Activated T-helper 2 cell treated with anti-CD3 and anti-CD28 coated beads, Interferon-gamma antibody, Interleukin-2, Interleukin-4, amounts not matched to agents 10 μg/mL and 5 μg/mL and 100 μg/mL, durations not matched to agents 14 hours and 24 hours and 36 hours (primary cell): ENCODE data around the gene CDK14. TPM values are rescaled to one million over a fixed set of nuclear protein-coding genes. Genes with fewer than 3 reads are reported as not detected.

Source experiments
- DNase-seq: peaks from one replicate; pipeline ENCODE4 v3.0.0; 2021; ENCODE audit warnings: low spot score
- H3K27ac Mint-ChIP-seq: one replicate; pipeline ENCODE4 v1.8.0; 2021; ENCODE audit warnings: mixed read lengths
- H3K27me3 Mint-ChIP-seq: one replicate; pipeline ENCODE4 v1.8.0; 2021; ENCODE audit warnings: low read depth, mixed read lengths
- H3K36me3 Mint-ChIP-seq: one replicate; pipeline ENCODE4 v1.8.0; 2021; ENCODE audit warnings: low read depth, mixed read lengths
- H3K4me1 Mint-ChIP-seq: one replicate; pipeline ENCODE4 v1.8.0; 2021; ENCODE audit warnings: low read depth, mixed read lengths
- H3K4me3 Mint-ChIP-seq: one replicate; pipeline ENCODE4 v1.8.0; 2021; ENCODE audit warnings: low read depth, mild to moderate bottlenecking, moderate library complexity, mixed read lengths
- H3K9me3 Mint-ChIP-seq: one replicate; pipeline ENCODE4 v1.8.0; 2021; ENCODE audit warnings: mixed read lengths
- intact Hi-C: fragments of 100-400 bp; cut with micrococcal nuclease; formaldehyde crosslinking; loops from one replicate; pipeline ENCODE4 v1.15.1; 2023
- total RNA-seq: library from RNA; stranded (reverse); gene quantifications from 2 replicates; pipeline ENCODE4 v1.2.3, GENCODE V29; 2022

The CDK14 gene
- total RNA-seq, 1 donor from 2014 or later = 2.2 TPM

DNA sequence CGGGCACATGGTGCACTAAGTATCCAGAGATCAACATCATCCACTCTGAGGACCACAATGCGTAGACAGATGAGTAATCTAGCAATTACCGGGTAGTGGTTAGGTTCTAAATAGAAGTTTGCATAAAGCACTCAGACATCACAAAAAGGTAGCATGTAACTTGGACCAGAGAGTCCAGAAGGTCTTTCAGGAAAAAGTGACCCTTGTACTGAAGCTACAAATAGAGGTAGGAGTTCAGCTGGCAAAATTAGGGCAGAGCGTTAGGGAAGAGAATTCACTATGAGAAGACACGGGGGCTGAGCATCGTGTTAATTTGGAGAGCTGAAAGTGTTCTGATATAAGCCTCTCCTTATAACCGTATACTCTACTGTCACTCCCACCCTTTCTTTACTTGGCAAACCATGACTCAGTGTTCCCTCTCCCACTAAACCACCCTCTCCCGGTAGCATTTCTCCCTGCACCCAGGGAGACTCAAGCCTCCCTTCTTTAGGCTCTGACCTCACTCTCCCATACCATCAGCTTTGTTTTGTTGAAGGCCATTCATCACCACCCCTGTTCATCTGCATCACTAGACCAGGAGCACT lies 445.9 kb downstream of the CDK14 start:
- intact Hi-C loops = no loop called here
- H3K9me3 Mint-ChIP-seq = no peaks in the 10 kb centered on the region

GRCh38 chr7:91043186-91043585 lies 447.1 kb downstream of the CDK14 start:
- intact Hi-C loops = no loop called here
- H3K4me3 Mint-ChIP-seq = no peak overlapping the region
- peaks cover 1% of the 10 kb centered on the region for H3K27me3 Mint-ChIP-seq
- no peaks in the 10 kb centered on the region for H3K36me3 Mint-ChIP-seq
- DNase-seq = no peak
- no peak overlapping the region for H3K27ac Mint-ChIP-seq
- no peaks in the 10 kb centered on the region for H3K4me1 Mint-ChIP-seq
- H3K9me3 Mint-ChIP-seq = no peaks in the 10 kb centered on the region

More for the DNA sequence above, 445.9 kb downstream of the CDK14 start:
- H3K27ac Mint-ChIP-seq = no peak overlapping the region
- H3K36me3 Mint-ChIP-seq = no peaks in the 10 kb centered on the region
- peaks cover 1% of the 10 kb centered on the region for H3K27me3 Mint-ChIP-seq
- DNase-seq = no peak
- no peak overlapping the region for H3K4me3 Mint-ChIP-seq
- H3K4me1 Mint-ChIP-seq = no peaks in the 10 kb centered on the region

- no peak for DNase-seq
- H3K4me3 Mint-ChIP-seq = no peak overlapping the region
- H3K36me3 Mint-ChIP-seq = no peaks in the 10 kb centered on the region
- peaks cover 1% of the 10 kb centered on the region for H3K27me3 Mint-ChIP-seq
- H3K4me1 Mint-ChIP-seq = no peaks in the 10 kb centered on the region
- no peaks in the 10 kb centered on the region for H3K9me3 Mint-ChIP-seq
- intact Hi-C loops = no loop called here
- H3K27ac Mint-ChIP-seq = no peak overlapping the region
Observed at GRCh38 chr7:91043924-91044645, 448.0 kb downstream of the CDK14 start.

GRCh38 chr7:91045606-91046005 lies 449.5 kb downstream of the CDK14 start:
- H3K27ac Mint-ChIP-seq = no peak overlapping the region
- no peaks in the 10 kb centered on the region for H3K9me3 Mint-ChIP-seq
- peaks cover under 1% of the 10 kb centered on the region for H3K4me1 Mint-ChIP-seq
- H3K4me3 Mint-ChIP-seq = no peak overlapping the region
- peaks cover 1% of the 10 kb centered on the region for H3K27me3 Mint-ChIP-seq
- H3K36me3 Mint-ChIP-seq = no peaks in the 10 kb centered on the region
- intact Hi-C loops = no loop called here
- no peak for DNase-seq

DNA sequence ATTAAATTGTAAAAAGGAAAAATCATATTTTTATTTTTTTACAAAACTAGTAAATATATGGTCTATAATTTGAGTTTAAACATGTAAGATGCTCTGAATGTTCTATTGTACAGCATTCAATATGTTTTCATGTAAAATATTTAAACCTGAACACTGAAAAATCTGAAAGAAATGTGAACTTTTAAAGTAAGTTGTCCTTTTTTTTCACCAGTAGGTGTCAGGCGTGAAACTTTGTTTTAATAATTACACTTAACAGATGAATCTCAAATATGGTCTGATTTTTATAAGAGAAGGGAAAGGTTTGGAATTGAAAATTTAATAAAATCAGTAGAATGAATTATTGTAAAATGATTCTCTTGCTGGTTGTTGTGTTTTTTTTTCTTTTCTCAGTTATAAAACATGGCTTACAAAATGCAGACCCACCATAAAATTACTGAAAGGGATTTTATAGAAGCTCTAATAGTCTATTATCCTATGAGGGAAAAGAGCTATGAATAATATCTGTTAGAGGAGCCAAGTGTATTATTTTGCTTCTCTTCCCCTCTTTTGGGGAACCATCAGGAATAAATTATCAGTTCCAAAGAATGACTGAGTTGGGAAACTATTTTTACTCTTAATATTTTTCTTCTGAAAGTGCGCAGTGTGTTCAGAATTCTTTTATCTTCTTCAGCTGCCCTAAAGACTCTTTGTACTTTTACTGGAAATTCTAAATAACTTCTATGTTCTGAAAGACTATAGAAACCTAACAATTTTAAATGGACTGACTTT lies 450.4 kb downstream of the CDK14 start:
- Mint-ChIP-seq H3K9me3 (no peaks in the 10 kb centered on the region), H3K4me1 (peaks cover 2% of the 10 kb centered on the region), H3K4me3 (no peak overlapping the region), H3K27ac (no peak overlapping the region), H3K27me3 (peaks cover 1% of the 10 kb centered on the region), H3K36me3 (no peaks in the 10 kb centered on the region)
- DNase-seq = no peak
- intact Hi-C loops = no loop called here

DNA sequence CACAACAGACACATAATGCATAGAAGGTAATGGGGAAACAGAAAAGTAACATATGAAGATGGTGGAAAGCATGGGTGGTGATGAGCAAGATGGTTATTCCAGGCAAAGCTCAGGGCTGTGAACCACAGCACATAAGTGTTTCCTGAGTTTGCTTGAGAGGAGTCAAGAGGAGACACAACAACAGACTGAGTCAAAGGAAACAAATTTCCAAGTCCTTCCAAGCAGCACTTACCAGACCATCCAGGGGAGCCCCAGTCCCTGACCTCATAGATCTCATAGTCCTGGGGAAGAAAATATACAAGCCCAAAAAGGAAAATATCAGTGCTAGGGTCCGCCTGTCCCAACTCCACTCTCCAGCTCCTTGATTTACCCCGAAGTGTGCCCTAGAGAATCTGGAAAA lies 451.5 kb downstream of the CDK14 start:
- Mint-ChIP-seq H3K27me3 (peaks cover 1% of the 10 kb centered on the region), H3K4me1 (peaks cover 2% of the 10 kb centered on the region), H3K36me3 (no peaks in the 10 kb centered on the region), H3K4me3 (no peak overlapping the region), H3K9me3 (no peaks in the 10 kb centered on the region), H3K27ac (no peak overlapping the region)
- intact Hi-C loops = no loop called here
- DNase-seq = no peak

DNA sequence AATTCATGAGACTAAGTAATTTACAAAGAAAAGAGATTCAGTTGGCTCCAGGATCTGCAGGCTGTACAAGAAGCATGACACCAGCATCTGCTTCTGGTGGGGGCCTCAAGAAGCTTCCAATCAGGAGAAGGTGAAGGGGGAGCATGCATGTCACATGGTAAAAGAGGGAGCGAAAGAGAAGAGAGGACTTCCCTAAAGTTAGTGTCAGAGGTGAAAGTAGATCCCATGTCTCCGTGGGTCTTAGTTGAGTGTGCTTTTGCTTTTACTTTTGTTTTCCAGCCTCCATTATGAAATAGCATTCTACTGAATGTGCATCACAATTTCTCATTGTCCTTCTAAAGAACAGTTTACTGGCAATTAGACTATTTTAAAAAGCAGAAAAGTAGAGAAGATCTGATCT lies 454.6 kb downstream of the CDK14 start:
- DNase-seq = no peak
- no peak overlapping the region for H3K27ac Mint-ChIP-seq
- no peaks in the 10 kb centered on the region for H3K36me3 Mint-ChIP-seq
- intact Hi-C loops = no loop called here
- H3K27me3 Mint-ChIP-seq = no peaks in the 10 kb centered on the region
- no peaks in the 10 kb centered on the region for H3K9me3 Mint-ChIP-seq
- H3K4me3 Mint-ChIP-seq = no peak overlapping the region
- peaks cover 2% of the 10 kb centered on the region for H3K4me1 Mint-ChIP-seq

DNA sequence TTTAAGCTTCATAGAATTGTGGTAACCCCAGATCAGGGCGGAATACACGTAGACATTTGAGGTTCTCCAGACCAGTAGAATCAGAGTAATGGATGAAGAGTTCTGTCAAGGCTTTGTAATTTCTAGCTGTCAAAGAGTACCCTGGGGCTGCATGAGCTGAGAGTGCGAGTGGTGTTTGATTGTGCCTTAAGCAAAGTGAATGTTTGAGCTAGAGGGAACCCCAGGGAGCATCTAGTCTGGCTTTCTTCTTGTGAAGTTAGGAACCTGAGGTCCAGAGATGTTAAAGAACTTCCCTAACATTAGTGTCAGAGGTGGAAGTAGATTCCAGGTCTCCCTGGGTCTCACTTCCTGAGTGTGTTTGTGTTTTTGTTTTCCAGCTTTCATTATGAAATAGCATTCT lies 455.8 kb downstream of the CDK14 start:
- Mint-ChIP-seq H3K4me1 (peaks cover 2% of the 10 kb centered on the region), H3K4me3 (no peak overlapping the region), H3K9me3 (no peaks in the 10 kb centered on the region), H3K27ac (no peak overlapping the region), H3K36me3 (no peaks in the 10 kb centered on the region), H3K27me3 (no peaks in the 10 kb centered on the region)
- DNase-seq = no peak
- intact Hi-C loops = no loop called here

DNA sequence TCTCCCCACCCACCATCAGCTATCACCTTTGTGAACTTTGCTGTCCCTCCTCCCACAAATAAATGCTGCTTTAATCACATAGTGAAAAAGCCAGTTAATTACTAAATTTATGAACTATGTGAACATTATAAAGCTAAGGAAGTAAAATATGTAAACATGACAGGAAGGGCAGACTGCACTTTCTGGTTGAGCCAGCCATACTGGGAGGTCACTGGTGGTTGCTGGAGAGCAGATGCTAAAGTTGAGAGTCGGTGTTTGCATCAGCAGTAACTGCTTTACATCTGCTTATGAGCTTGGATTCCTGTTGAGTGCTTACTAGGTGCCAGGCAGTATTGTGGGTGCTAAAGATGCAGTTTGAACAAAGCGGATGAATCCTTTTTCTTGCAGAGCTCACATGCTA lies 458.3 kb downstream of the CDK14 start:
- intact Hi-C loops = no loop called here
- Mint-ChIP-seq H3K4me3 (no peak overlapping the region), H3K9me3 (no peaks in the 10 kb centered on the region), H3K27ac (no peak overlapping the region), H3K4me1 (peaks cover 2% of the 10 kb centered on the region), H3K27me3 (no peaks in the 10 kb centered on the region), H3K36me3 (no peaks in the 10 kb centered on the region)
- no peak for DNase-seq

- no peak for DNase-seq
- Mint-ChIP-seq H3K4me1 (peaks cover 2% of the 10 kb centered on the region), H3K36me3 (no peaks in the 10 kb centered on the region), H3K27me3 (no peaks in the 10 kb centered on the region), H3K4me3 (no peak overlapping the region), H3K9me3 (no peaks in the 10 kb centered on the region), H3K27ac (no peak overlapping the region)
- intact Hi-C loops = no loop called here
Observed at GRCh38 chr7:91055219-91055618, 459.1 kb downstream of the CDK14 start.

- Mint-ChIP-seq H3K4me1 (no peaks in the 10 kb centered on the region), H3K27me3 (no peaks in the 10 kb centered on the region), H3K27ac (no peak overlapping the region), H3K9me3 (no peaks in the 10 kb centered on the region), H3K36me3 (no peaks in the 10 kb centered on the region), H3K4me3 (no peak overlapping the region)
- DNase-seq = no peak
- intact Hi-C loops = no loop called here
Observed at GRCh38 chr7:91062713-91063112, 466.6 kb downstream of the CDK14 start.

GRCh38 chr7:91064052-91064451 lies 467.9 kb downstream of the CDK14 start:
- intact Hi-C loops = no loop called here
- DNase-seq = no peak
- H3K27me3 Mint-ChIP-seq = no peaks in the 10 kb centered on the region
- H3K4me1 Mint-ChIP-seq = no peaks in the 10 kb centered on the region
- no peak overlapping the region for H3K4me3 Mint-ChIP-seq
- H3K36me3 Mint-ChIP-seq = no peaks in the 10 kb centered on the region
- H3K9me3 Mint-ChIP-seq = no peaks in the 10 kb centered on the region
- H3K27ac Mint-ChIP-seq = no peak overlapping the region

- no peak for DNase-seq
- Mint-ChIP-seq H3K4me3 (no peak overlapping the region), H3K4me1 (no peaks in the 10 kb centered on the region), H3K27ac (no peak overlapping the region), H3K36me3 (no peaks in the 10 kb centered on the region), H3K27me3 (no peaks in the 10 kb centered on the region), H3K9me3 (no peaks in the 10 kb centered on the region)
- intact Hi-C loops = no loop called here
Observed at GRCh38 chr7:91064938-91065337, 468.8 kb downstream of the CDK14 start.
